DOHH2 (cell line): ENCODE results near the gene MYO1D.

Experiments used
- EZH2phosphoT487 ChIP-seq: fragments of 200-600 bp; sonication (generic); IDR thresholded peaks from 2 replicates; pipeline ENCODE4 v1.6.1; 2017; ENCODE audit warnings: borderline replicate concordance, mild to moderate bottlenecking, antibody characterized with exemption, low read length, moderate library complexity, mixed read lengths
- TF ChIP-seq, protein P1 (sequence below): fragments of 200-600 bp; sonication (generic); IDR thresholded peaks from one replicate; pipeline ENCODE4 v1.5.1; 2014; ENCODE audit warnings: antibody characterized with exemption, mild to moderate bottlenecking, low read depth, low read length; ENCODE audit not compliant: poor library complexity, severe bottlenecking

DNA sequence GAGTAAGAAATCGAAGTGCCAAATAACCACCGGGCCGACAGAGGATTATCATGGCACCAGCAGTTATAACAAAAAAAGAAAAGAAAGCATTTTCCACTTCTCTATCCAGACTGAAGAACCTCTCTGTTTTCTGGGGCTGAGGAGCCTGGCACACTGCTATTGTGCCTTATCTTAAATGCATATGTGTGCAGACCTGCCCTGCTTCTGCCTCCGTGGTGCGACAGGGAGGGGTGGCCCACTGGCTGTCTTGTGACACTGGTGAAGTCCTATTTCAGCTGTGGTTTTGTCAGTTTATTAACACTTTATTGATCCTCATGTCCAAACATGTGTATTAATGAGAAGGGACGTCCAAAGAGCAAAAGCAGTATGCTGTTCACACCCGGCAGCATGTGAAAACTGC is 334.7 kb downstream of the MYO1D start:
- TF ChIP-seq, protein P1, sequence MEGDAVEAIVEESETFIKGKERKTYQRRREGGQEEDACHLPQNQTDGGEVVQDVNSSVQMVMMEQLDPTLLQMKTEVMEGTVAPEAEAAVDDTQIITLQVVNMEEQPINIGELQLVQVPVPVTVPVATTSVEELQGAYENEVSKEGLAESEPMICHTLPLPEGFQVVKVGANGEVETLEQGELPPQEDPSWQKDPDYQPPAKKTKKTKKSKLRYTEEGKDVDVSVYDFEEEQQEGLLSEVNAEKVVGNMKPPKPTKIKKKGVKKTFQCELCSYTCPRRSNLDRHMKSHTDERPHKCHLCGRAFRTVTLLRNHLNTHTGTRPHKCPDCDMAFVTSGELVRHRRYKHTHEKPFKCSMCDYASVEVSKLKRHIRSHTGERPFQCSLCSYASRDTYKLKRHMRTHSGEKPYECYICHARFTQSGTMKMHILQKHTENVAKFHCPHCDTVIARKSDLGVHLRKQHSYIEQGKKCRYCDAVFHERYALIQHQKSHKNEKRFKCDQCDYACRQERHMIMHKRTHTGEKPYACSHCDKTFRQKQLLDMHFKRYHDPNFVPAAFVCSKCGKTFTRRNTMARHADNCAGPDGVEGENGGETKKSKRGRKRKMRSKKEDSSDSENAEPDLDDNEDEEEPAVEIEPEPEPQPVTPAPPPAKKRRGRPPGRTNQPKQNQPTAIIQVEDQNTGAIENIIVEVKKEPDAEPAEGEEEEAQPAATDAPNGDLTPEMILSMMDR, result no peak
- TF ChIP-seq EZH2phosphoT487, result no peak
